SKM-1 (cell line): ENCODE measurements around the gene CCDC170.
"Not testable (repeated sequence)": the region's sequence is repeated elsewhere in the genome, so short reads cannot be mapped to it uniquely, and the experiment has no call there.

Experiments
- DNase-seq: peaks from one replicate; lab custom pipeline; 2025; ENCODE audit not compliant: unreplicated experiment; lab: John Stamatoyannopoulos, UW

CCDC170 gene, protein sequence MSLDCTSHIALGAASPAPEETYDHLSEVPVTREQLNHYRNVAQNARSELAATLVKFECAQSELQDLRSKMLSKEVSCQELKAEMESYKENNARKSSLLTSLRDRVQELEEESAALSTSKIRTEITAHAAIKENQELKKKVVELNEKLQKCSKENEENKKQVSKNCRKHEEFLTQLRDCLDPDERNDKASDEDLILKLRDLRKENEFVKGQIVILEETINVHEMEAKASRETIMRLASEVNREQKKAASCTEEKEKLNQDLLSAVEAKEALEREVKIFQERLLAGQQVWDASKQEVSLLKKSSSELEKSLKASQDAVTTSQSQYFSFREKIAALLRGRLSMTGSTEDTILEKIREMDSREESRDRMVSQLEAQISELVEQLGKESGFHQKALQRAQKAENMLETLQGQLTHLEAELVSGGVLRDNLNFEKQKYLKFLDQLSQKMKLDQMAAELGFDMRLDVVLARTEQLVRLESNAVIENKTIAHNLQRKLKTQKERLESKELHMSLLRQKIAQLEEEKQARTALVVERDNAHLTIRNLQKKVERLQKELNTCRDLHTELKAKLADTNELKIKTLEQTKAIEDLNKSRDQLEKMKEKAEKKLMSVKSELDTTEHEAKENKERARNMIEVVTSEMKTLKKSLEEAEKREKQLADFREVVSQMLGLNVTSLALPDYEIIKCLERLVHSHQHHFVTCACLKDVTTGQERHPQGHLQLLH

DNA sequence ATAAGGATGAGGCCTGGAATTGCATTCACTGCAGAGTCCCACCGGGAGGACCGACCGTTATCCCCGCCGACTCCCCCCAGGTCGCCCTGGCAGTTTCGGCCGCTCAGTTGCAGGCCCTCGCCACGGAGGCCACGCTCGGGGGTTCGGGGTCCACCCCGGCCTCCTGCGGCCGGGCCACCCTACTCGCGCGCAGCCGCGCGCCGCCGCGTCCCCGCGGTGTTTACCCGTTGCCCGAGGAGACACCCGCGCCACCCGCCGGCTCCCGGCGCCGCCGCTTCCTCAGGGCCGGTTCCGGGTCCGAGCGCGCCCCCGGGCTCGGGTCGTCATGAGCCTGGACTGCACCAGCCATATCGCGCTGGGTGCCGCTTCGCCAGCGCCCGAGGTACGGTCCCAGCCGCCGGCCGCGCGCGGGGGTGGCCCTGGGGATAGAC is at the start of gene CCDC170:
Gene CCDC170, plus strand, starts transcription at position 214 of the 431 bp plus-strand sequence. Its CDS starts 112 bp downstream, at position 326.
- DNase-seq: no peak

DNA sequence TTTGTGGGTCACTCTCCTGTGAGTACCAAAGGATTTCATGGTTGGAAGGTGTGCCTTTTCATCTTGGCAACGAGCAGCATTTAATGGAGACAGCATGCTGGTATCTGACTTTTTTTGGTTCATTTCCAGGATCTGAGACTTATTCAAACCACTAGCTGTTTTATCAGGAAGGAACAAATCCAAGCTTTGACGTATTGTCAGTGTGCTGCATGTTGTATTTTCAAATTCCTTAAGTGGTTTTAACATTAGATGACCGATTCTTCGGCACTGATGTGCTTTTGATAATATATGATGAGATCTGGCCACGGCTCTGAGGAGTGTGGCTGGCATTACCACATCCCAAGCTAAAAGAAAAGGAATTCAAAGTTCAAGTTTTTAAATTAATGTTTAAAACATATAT is 48.3 kb upstream of the CCDC170 start:
- DNase-seq: no peak

DNA sequence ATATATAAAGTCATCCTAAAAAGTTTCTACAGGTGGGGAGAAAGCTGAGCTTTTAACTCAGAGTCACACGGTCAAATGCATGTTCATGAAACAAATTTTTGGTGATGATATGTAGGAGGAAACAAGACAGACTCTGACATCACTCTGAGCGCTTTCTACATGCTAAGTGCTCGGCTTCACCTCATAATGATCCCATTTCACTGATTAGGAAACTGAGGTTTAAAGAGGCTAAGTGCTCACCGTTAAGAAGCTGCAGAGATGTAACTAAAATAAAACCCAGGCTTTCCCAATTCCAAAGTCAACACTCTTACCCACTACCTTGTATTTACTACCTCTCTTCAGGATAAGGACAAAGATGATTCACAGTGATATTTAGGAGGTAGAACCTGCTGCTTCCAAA is 46.6 kb upstream of the CCDC170 start:
- no peak for DNase-seq

DNA sequence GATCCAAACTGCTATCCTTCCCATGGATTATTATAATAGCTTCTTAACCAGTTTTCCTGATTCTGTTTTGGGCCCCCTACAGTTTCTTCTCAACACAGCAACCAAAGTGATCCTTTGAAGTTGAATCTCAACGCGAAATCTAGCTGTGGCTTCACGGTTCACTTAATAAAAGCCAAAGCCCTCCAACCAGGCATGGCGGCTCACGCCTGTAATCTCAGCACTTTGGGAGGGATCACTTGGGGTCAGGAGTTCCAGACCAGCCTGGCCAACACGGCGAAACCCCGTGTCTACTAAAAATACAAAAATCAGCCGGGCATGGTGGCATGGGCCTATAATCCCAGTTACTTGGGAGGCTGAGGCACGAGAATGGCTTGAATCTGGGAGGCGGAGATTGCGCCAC is 45.2 kb upstream of the CCDC170 start:
- no peak for DNase-seq

DNA sequence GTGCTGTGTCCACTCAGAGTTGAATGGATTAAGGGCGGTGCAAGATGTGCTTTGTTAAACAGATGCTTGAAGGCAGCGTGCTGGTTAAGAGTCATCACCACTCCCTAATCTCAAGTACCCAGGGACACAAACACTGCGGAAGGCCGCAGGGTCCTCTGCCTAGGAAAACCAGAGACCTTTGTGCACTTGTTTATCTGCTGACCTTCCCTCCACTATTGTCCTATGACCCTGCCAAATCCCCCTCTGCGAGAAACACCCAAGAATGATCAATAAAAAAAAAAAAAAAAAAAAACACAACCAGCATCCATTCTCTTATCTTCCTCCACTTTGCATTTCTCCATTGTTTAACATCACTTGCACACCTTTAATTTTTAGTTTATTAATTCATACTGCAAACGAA is 42.9 kb upstream of the CCDC170 start:
- not testable (repeated sequence) for DNase-seq

DNA sequence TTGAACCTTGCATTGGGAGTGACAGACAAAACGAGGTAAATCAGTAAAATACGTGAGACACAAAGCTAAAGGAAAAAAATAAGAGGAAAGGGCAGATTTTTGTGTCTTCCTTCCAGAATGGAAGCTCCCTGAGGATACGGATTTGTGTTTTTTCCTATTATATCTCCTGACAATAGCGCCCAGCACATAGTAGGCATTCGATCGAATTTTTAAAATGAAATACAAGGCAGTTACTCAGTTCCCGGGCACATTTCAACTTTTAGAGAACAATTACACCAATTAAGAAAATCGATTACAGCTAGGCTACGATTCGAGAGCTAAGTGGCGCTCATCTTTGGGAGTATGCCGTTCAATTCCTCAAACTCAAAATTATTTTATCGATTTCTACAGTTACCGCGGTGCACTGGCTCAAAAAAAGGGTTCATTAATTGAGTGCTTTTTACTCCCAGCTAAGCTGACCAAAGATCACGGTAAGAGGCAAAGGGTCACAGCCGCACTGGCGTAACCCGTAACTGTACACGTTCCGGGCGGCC is 42.3 kb upstream of the CCDC170 start:
- no peak for DNase-seq

DNA sequence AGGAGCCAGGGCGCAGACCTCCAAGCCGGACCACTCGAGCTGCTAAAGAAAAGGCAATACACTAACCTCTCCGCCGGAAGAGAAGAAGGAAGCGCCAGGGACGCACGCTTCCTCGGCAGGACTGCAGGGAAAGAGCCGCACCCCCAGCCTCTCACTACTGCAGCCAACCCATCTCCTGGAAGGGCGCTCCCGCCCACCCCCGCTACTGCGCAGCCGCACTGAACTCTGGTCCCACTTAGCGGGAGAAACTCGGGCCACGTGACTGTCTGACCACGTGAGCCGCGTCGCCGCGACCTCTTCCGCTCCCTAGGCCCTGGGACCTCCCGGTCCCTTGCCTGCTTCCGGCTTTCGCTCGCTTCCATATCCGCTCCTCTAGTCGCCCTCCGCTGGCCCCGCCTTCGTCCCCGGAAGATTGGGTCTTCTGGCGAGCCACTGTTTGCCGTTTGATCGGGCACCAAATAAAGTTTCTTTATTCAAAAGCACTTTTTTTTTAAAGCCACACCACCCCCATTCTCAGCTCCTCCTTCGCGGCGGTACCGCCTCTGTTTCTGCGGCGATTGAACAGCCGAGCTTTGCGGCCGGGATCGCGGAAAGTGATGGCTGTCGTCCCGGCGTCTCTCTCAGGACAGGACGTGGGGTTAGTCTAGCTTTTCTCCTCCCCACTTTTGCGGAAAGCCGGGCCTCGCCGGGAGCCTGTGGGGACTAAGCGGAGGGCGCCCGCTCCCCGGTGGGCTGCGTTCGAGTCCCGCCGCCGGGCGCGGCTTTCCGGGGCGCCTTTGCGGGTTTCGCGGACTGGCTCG is 41.7 kb upstream of the CCDC170 start, which contains the start of gene RMND1:
Gene RMND1, minus strand, starts transcription at position 177 of the 800 bp plus-strand sequence. CDS start 6,315 bp downstream, outside the sequence.
- DNase-seq: peak; percentile 99

DNA sequence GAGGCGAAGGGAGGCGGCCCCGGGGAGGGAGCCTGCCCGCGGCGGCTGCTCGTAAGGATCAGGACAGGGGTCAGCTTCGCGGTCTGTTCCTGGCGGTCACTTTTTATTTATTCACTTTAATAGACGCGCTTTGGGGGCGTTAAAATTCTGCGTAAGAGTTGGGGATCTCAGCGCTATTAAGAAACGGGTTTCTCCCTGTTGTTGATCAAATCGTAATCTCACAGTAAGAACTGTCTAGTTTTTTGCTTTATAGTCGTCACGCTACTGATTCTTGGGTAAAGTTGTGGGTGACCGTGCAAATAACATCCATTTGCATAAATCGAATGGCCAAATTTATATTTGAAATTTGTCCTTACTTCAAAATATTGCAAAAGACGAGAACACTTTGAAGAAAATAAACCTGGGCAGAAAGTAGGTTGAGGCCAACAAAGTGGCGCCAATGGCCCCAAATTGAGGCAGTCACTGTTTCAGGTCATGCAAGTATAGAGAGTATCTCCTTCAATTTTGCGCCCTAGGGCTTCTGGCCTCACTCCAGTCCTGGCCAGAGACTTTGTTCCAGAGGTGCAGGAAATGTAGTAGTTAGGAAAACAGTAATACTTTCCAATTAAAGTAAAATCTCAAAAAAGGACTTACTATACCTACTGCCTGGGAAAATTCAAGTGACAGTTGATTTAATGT is 40.9 kb upstream of the CCDC170 start:
- no peak for DNase-seq

DNA sequence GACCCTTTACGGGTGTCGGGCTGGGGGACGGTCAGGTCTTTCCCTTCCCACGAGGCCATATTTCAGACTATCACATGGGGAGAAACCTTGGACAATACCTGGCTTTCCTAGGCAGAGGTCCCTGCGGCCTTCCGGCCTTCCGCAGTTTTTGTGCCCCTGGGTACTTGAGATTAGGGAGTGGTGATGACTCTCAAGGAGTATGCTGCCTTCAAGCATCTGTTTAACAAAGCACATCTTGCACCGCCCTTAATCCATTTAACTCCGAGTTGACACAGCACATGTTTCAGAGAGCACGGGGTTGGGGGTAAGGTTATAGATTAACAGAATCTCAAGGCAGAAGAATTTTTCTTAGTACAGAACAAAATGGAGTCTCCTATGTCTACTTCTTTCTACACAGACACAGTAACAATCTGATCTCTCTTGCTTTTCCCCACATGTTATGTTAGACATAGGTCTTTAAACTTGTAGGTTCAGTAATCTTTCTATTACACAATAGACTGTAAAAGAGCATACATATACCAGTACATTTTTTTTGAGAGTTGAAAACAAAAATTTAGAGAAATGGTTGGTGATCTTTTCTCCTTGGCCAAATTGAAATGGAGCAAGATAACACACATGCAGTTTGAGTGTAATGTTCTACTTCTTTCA is 37.9 kb upstream of the CCDC170 start:
- DNase-seq: not testable (repeated sequence)

DNA sequence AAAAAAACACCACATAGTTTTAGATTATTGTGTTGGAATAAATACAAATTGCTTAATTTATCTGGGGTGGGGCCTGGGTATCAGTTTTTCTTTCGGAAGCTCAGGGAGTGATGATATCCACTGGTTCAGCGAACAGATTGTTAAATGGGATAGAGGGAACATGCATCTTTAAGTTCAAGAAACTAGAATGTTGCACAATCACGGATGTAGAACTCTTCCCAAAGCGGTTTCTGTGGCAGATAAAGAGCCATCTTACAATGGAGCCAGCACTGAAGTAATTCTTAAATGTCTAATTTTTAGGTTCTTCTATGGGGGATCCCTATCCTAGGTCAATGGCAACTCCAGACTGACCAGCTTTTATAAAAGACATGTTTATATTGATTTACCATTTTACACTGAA is 32.1 kb upstream of the CCDC170 start:
- no peak for DNase-seq

DNA sequence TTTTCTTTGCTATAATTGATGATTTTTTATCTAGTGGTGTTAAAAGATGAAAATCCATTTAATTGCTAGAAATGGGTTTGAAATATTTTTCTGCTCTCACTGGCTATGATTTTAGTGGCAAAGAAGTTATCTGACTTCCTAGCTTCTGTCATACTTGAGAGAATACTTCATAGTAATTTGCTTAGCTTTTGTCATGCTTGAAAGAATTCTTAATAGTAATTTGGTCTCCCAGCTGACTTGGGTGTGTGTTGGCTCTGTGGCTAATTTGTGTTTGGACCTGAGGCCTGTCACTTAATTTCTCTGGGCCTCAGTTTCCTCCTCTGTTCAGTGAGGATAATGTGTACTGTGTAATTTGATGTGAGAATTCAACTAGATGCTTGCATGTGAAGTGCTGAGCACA is 29.1 kb upstream of the CCDC170 start:
- DNase-seq: no peak

DNA sequence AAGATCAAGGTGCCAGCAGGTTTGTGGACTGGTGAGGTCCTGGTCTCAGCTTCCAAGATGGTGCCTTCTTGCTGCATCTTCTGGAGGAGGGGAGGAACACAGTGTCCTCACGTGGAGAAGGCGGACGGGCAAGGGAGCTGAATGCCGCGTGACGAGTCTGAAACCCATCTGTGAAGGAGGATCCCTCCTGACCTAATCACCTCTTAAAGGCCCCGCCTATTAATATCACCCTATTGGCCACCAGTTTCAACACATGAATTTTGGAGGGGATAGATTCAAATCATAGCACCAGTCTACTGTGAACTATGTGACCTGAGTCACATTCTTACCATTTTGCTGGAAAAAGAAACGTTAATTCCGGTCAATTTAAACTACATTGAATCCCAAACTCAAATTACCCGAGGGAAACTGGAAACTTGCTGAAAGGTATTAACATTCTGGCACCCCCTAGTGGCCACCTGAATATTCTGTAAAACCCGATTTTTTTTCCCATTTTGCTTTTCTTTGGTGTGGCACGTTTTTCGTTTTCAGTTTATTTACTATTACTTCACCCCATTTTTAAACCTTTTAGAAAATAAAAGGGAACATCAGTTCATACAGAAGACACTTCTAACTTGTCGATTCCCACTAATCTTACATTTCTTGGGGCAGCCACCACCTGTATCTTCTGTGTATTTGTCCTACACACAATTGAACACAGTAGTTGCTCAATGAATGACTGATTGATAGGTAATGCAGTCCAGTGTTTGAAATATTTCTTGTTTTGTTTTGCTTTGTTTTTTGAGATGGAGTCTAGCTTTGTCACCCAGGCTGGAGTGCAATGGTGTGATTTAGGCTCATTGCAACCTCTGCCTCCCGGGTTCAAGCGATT is 17.9 kb upstream of the CCDC170 start:
- DNase-seq: peak; percentile 6

DNA sequence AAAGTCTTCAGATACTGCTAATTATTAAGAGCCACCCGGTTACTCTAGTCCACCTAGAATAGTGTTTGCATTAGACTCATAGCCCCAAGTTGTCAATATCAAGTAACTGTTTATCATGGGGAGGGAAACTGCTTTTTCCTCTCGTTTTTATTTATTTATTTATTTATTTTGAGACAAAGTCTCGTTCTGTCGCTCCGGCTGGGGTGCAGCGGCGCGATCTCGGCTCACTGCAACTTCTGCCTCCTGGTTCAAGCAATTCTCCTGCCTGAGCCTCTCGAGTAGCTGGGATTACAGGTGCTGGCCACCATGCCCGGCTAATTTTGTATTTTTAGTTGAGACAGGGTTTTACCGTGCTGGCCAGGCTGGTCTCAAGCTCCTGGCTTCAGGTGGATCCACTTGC is 16.1 kb upstream of the CCDC170 start:
- no peak for DNase-seq

DNA sequence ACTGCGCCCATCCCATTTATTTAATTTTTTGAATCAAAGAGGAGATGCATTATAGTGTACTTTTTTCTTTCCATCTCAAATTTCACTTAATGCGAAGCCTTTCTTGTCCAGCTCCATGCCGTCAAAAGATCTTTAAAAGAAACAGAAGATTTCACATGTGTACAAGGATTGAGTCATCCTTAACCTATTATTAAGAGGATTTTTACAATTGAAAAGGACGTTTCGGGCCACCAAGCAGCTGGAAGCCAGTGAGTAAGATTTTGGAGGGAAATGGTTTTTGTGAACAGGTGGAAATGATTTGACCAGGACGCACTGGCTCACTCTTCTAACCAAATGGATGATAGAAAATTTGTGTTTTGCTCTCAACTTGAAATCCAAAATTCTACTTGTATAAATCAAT is 15.1 kb upstream of the CCDC170 start:
- no peak for DNase-seq

DNA sequence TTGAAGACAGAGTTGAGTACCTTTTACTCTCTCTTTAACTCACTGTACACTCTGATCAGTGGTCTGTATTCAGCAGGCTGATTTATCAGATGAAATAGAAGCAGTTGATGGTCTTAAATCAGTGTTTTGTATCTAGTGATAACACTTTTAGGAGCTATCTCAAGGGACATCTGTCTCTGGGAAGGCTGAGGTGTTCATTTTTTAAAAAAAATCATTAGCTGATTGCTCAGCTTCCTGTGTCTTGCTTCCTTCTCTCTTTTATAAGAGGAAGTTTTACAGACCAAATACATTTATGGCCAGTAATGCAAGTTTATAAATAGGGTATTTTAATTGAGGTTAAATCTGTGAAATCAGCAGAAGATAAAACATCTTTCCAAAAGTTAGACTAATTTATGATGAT is 12.0 kb upstream of the CCDC170 start:
- DNase-seq: peak; percentile 26

DNA sequence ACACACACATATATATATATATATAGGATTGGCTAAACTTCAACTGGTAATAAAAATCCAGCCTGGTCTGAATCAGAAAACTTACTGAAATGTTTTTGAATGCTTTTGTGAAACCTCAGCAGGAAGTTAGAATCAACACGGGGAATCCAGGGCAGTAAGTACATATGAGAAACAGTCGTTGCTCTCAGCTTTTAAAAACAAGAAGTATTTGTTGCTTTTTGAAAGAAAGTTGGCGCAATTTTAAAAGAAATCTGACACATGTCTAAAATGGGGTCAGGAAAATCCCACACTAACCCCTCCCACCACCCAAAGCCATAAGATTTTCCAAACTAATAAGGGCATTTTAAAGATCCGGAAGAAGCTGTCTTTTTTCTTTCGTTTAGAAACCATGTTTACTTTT is 11.5 kb upstream of the CCDC170 start:
- DNase-seq: peak; percentile 17

DNA sequence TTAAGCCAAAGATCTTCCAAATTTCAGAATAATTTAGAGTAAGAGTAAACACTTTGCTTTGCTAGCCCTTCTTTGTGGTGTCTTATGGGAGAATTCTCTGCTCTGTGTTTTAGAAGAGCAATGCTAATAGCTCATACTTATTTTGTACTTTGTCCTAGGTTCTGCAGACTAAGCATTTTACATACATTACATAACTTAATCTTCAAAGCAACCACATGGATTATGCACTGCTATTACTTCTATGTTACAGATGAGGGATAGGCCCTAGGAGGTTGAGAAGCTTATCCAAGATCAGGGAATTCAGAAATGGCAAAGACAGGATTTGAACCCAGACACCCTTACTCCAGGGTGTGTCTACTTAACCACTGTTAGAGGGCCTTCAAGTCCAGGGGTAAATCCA is 9.8 kb upstream of the CCDC170 start:
- no peak for DNase-seq

DNA sequence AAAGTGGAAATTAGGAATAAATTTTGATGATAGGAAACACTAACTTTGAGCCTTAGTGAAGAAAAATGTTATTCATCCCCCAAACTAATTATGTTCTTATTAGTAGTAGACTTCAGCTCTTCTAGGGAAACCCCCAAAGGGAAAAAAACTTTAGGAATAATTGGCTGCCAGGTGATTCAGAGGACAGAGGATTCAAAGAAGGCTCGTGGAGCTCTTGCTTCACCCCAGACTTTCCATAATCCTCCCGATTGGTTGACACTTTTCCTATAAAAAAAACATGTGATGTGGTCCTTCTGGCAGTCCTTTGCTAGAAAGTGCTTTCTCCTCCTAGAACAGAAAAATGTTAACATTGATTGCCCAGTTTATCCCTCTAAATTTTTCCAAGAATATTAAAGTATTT is 5.6 kb upstream of the CCDC170 start:
- DNase-seq: no peak

DNA sequence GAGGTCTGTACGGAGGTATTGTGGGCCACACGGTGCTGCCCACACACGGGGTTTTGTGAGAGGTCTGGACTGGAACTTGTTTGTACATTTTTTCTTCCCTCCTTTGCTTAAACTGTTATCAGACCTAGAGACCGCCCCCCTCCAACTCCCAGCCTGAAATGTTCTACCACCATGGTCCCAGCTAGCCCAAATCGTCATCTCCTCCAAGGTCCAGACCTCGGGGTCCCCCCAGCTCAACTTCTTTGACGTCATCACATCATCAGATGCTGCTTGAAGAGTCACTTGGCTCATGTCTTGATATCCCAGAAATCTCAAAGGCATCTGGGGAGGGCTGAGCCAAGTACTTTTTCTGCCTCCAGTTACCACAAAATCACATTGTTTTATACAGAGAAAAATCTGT is 2.8 kb upstream of the CCDC170 start:
- no peak for DNase-seq
